ENCODE data around the gene HS3ST5. TPM values are rescaled to one million over a fixed set of nuclear protein-coding genes. Genes with fewer than 3 reads are reported as not detected.
A peak's percentile ranks its signal among the peaks of the same experiment; 100 is the strongest.

HS3ST5 gene
- total RNA-seq, 4 donors from 2014 or later: 0.42 to 2.8 TPM; not detected in 2

DNA sequence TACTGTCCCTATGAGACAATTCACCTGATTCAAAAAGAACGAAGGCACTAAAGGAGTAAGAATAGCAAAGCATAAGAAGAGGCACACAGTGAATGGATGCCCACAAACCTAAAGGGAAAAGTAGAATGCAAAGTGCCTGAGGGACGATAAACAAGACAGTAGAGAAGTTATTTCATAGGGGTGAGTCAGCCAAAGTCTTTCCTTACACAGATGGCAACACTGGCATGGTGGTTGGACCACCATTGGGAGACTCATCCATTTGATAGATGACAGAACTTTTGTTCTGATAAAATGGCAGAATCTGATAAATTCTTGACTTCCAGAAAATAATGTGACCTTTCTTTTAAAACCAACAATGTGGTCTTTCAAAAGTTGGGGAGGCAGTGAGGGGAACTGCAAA is 223.8 kb downstream of the HS3ST5 start:
- Histone ChIP-seq H3K36me3 (no peaks in the 10 kb centered on the region), H3K4me3 (no peak overlapping the region), H3K27ac (no peak overlapping the region), H3K4me1 (no peaks in the 10 kb centered on the region), H3K9me3 (no peaks in the 10 kb centered on the region), H3K27me3 (no peaks in the 10 kb centered on the region)
- TF ChIP-seq EP300 (IDR thresholded peaks at IDR 0.05) (no peak), POLR2A (IDR thresholded peaks at IDR 0.05) (no peak)
- TF ChIP-seq, protein P1, sequence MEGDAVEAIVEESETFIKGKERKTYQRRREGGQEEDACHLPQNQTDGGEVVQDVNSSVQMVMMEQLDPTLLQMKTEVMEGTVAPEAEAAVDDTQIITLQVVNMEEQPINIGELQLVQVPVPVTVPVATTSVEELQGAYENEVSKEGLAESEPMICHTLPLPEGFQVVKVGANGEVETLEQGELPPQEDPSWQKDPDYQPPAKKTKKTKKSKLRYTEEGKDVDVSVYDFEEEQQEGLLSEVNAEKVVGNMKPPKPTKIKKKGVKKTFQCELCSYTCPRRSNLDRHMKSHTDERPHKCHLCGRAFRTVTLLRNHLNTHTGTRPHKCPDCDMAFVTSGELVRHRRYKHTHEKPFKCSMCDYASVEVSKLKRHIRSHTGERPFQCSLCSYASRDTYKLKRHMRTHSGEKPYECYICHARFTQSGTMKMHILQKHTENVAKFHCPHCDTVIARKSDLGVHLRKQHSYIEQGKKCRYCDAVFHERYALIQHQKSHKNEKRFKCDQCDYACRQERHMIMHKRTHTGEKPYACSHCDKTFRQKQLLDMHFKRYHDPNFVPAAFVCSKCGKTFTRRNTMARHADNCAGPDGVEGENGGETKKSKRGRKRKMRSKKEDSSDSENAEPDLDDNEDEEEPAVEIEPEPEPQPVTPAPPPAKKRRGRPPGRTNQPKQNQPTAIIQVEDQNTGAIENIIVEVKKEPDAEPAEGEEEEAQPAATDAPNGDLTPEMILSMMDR (IDR thresholded peaks at IDR 0.05): no peak
- 45 to 51% methylated on average over 2 of the region's 2 CpGs for WGBS, 2 donors
- no peak for DNase-seq (ENCODE audit: low spot score in 2 of 2)

DNA sequence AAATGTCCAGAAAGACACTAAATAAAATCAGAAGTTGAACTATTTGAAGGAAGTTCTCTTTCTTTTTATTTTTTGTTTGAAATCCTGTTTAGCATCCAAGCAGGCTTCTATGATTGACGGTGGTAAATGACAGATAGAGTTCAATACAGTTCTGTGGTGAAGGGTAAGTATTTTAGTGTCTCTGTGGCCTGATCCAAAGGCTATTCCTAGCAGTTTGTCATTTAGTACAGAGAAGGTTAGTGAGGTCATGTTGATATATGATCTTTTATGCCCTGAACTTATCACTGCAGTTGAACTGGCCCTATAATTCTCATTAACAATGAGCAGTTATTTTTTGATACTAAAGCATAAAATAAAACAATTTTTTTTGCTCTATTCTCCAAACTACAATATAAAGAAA is 227.2 kb downstream of the HS3ST5 start:
- Histone ChIP-seq H3K4me3 (no peak overlapping the region), H3K9me3 (no peaks in the 10 kb centered on the region), H3K27ac (no peak overlapping the region), H3K36me3 (no peaks in the 10 kb centered on the region), H3K27me3 (no peaks in the 10 kb centered on the region), H3K4me1 (no peaks in the 10 kb centered on the region)
- WGBS, 2 donors: 66 to 68% methylated on average over 1 of the region's 1 CpG
- no peak for DNase-seq (ENCODE audit: low spot score in 2 of 2)
- TF ChIP-seq, protein P1 (IDR thresholded peaks at IDR 0.05): no peak
- TF ChIP-seq EP300 (IDR thresholded peaks at IDR 0.05) (no peak), POLR2A (IDR thresholded peaks at IDR 0.05) (no peak)

DNA sequence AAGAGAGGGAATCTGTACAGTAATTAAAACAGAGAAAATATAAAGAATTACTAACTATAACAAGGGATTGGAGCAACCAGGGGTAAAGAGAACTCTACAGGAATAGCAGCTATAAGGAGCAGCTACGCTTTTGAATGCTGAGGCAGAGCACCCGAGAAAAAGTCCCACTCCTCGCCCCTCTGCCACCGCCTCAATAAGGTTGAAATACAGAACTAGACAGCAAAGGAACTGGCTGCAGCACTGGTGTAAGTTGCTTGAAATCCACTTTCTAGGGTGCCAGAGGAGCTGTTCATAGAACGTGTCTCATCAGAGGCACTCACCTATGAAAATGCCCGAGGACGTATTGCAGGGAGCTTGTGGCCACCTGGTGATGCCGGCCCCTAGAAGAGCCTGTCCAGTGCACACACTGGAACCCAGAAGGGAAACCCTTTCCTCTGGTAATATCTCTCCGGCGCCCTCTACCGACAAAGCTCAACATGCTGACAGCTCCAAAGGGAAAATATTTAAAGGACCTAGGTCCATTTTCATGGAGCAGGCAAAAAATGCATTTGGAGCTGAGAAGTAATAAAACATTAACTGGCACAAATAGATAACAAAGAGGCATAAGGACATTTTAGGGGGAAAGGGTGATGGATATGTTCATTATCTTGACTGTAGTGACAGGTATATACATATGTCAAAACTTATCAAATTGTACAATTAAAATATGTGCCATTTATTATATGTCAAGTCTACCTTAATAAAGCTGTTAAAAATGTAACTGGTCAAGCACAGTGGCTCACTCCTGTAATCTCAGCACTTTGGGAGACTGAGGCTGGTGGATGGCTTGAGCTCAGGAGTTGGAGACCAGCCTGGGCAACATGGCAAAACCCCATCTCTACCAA is 234.5 kb downstream of the HS3ST5 start:
- Histone ChIP-seq H3K27me3 (no peaks in the 10 kb centered on the region), H3K36me3 (no peaks in the 10 kb centered on the region), H3K27ac (no peak overlapping the region), H3K9me3 (no peaks in the 10 kb centered on the region), H3K4me3 (no peak overlapping the region), H3K4me1 (no peaks in the 10 kb centered on the region)
- TF ChIP-seq EP300 (IDR thresholded peaks at IDR 0.05): no peak
- TF ChIP-seq, protein P1 (IDR thresholded peaks at IDR 0.05): peak; percentile 15 to 53 (median 26)
- 54 to 56% methylated on average over 11 of the region's 11 CpGs for WGBS, 2 donors
- DNase-seq (ENCODE audit: low spot score in 2 of 2): peak; percentile 45 to 74

DNA sequence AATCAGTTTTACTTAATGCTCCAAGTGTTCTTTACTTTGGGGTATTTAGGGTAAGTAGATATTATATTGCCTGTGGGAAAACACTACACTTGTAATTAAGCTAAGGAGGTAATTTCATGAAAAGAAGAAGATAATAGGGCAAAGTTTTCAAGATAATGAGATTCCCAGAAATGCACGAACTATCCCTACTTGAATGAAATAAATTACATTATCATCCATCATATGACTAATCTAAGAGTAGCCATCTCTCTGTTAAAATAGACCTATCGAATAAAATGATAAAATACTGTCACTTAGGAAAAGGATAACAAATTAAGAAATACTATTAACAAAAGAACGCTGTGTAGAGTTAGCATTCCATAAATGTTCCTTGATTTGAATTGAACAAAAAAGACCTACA is 236.8 kb downstream of the HS3ST5 start:
- H3K36me3 ChIP-seq: no peaks in the 10 kb centered on the region
- TF ChIP-seq EP300 (IDR thresholded peaks at IDR 0.05): no peak
- TF ChIP-seq, protein P1 (IDR thresholded peaks at IDR 0.05): no peak
- TF ChIP-seq POLR2A (IDR thresholded peaks at IDR 0.05): no peak
- H3K4me1 ChIP-seq: peaks cover 0 to 6% (median 0%) of the 10 kb centered on the region in 4 donors
- no peak for DNase-seq (ENCODE audit: low spot score in 2 of 2)
- H3K4me3 ChIP-seq: no peak overlapping the region
- no peaks in the 10 kb centered on the region for H3K27me3 ChIP-seq
- no peak overlapping the region for H3K27ac ChIP-seq
- H3K9me3 ChIP-seq: no peaks in the 10 kb centered on the region
- WGBS, 2 donors: 78 to 85% methylated on average over 3 of the region's 3 CpGs

DNA sequence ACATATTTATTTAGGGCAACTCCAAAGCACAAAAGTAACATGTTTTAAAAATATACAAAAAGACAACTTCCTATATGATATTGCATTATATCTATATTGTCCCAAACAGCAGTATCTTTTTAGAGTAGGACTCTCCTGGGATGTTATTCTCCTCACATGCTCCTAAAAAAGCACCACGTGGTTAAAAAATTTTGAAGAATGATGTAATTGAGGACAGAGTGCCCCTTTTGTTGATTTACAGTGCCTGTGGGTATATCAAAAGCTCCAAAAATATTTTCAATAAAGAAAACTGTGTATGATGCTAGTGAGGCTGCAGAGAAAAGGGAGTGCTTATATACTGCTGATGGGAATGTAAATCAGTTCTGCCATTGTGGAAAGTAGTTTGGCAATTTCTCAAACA is 241.6 kb downstream of the HS3ST5 start:
- TF ChIP-seq EP300 (IDR thresholded peaks at IDR 0.05) (no peak), POLR2A (IDR thresholded peaks at IDR 0.05) (no peak)
- TF ChIP-seq, protein P1 (IDR thresholded peaks at IDR 0.05): no peak

More for the DNA sequence above, 241.6 kb downstream of the HS3ST5 start:
- no peaks in the 10 kb centered on the region for H3K9me3 ChIP-seq
- no peak overlapping the region for H3K4me3 ChIP-seq
- DNase-seq (ENCODE audit: low spot score in 2 of 2): no peak
- no peaks in the 10 kb centered on the region for H3K36me3 ChIP-seq
- 5 to 13% methylated on average over 1 of the region's 1 CpG for WGBS, 2 donors
- H3K4me1 ChIP-seq: peaks cover 0 to 6% (median 0%) of the 10 kb centered on the region in 4 donors
- H3K27me3 ChIP-seq: no peaks in the 10 kb centered on the region
- no peak overlapping the region for H3K27ac ChIP-seq
